K562 (cell line): ENCODE results near the gene AHCYL1. TPM values are rescaled to one million over a fixed set of nuclear protein-coding genes. Genes with fewer than 3 reads are reported as not detected.

ENCODE experiments used
- ATAC-seq: fragments of 200-7000 bp; cut with Tn5 transposase; 3 replicates; pipeline ENCODE4 v1.9.1; 2020; ENCODE audit warnings: moderate library complexity
- BruUV-seq: library from RNA; stranded (reverse); fragments of 400-500 nt; replicated peaks from 2 replicates; lab custom pipeline; 2021; lab: Mats Ljungman, UMichigan
- CTCF ChIA-PET: fragments of 300-600 bp; formaldehyde crosslinking; extraction: SDS; loops from one replicate; lab custom pipeline; 2021; ENCODE audit warnings: low intra/inter-chr PET ratio; lab: Yijun Ruan, JAX
- POLR2A ChIA-PET: fragments of 300-600, 350-650 bp; sonication (Branson Sonifier 250); formaldehyde crosslinking; extraction: SDS; loops from one replicate; lab custom pipeline; 2021; ENCODE audit warnings: antibody characterized with exemption, inconsistent platforms; lab: Yijun Ruan, JAX
- DNase-seq, 4 experiments: peaks; one replicate each; pipeline versions ENCODE4 v3.0.0 to v3.0.0-alpha.2; 2011 to 2018; ENCODE audit warnings: low spot score in 3 of 4, mixed read lengths in 3 of 4; ENCODE audit errors: extremely low read depth in 1 of 4
- FAIRE-seq: peaks from 2 replicates; lab custom pipeline; 2011; peaks lifted over from hg19 to GRCh38; lab: Jason Lieb, UNC
- H2AFZ ChIP-seq: 2 replicates; pipeline ENCODE4 v1.6.0; 2011; ENCODE audit warnings: low read depth, low read length, control low read depth, inconsistent platforms
- H3K27ac ChIP-seq: fragments of 200-600 bp; 3 replicates; pipeline ENCODE4 v1.8.0; 2011; ENCODE audit warnings: low read depth, mild to moderate bottlenecking, control low read depth, inconsistent platforms, low read length, moderate library complexity, mixed read lengths; ENCODE audit errors: extremely low read depth
- H3K27me3 ChIP-seq, 2 experiments: fragments of 300-600 bp in 1 of 2; 2 replicates in 1 of 2; 3 replicates in 1 of 2; pipeline versions ENCODE4 v1.6.0 to v1.8.0; 2011; ENCODE audit warnings: inconsistent platforms in 2 of 2, low read length in 2 of 2, mild to moderate bottlenecking in 1 of 2, mixed read lengths in 1 of 2, moderate library complexity in 1 of 2; ENCODE audit not compliant: control insufficient read depth in 2 of 2, insufficient read depth in 2 of 2
- H3K36me3 ChIP-seq: fragments of 300-600 bp; 3 replicates; pipeline ENCODE4 v1.8.0; 2011; ENCODE audit warnings: mild to moderate bottlenecking, low read length, inconsistent platforms; ENCODE audit not compliant: control insufficient read depth, insufficient read depth
- H3K4me1 ChIP-seq, 2 experiments: fragments of 200-600 bp in 1 of 2; replicated peaks in 1 of 2; 2 replicates in 1 of 2; 3 replicates in 1 of 2; pipeline versions ENCODE4 v1.5.1 to v1.8.0; 2011; ENCODE audit warnings: inconsistent platforms in 2 of 2, low read length in 2 of 2, mild to moderate bottlenecking in 1 of 2, mixed read lengths in 1 of 2, moderate library complexity in 1 of 2; ENCODE audit not compliant: control insufficient read depth in 2 of 2, insufficient read depth in 2 of 2
- H3K4me2 ChIP-seq: 2 replicates; pipeline ENCODE4 v1.6.1; 2011; ENCODE audit warnings: low read length, control low read depth, inconsistent platforms, mixed read lengths; ENCODE audit not compliant: insufficient read depth
- H3K4me3 ChIP-seq: fragments of 200-600 bp; sonication (generic), shearing (Covaris generic); 2 replicates; pipeline ENCODE4 v1.5.1; 2016; ENCODE audit warnings: control low read depth, inconsistent platforms
- H3K79me2 ChIP-seq: fragments of 200-600 bp; 3 replicates; pipeline ENCODE4 v1.8.0; 2011; ENCODE audit warnings: low read length, inconsistent platforms; ENCODE audit not compliant: control insufficient read depth, insufficient read depth
- H3K9ac ChIP-seq, 2 experiments: 2 replicates each; pipeline versions ENCODE4 v1.6.0 to v1.6.1; 2011; ENCODE audit warnings: low read depth in 2 of 2, low read length in 2 of 2, control low read depth in 1 of 2, inconsistent platforms in 1 of 2, mild to moderate bottlenecking in 1 of 2, mixed read lengths in 1 of 2; ENCODE audit not compliant: insufficient read depth in 1 of 2
- H3K9me1 ChIP-seq: one replicate; pipeline ENCODE4 v1.6.0; 2011; ENCODE audit warnings: inconsistent platforms, mild to moderate bottlenecking, low read length, moderate library complexity; ENCODE audit not compliant: control insufficient read depth, insufficient read depth
- H3K9me3 ChIP-seq: replicated peaks from 2 replicates; pipeline ENCODE4 v1.5.1; 2011; ENCODE audit warnings: low read depth, low read length, inconsistent platforms; ENCODE audit not compliant: control insufficient read depth, insufficient read depth
- H4K20me1 ChIP-seq: replicated peaks from 2 replicates; pipeline ENCODE4 v1.6.1; 2011; ENCODE audit warnings: low read length, inconsistent platforms, mixed read lengths; ENCODE audit not compliant: control insufficient read depth, insufficient read depth
- AFF4 ChIP-seq: sonication (generic); formaldehyde crosslinking; IDR thresholded peaks from 2 replicates; pipeline ENCODE4 v1.8.0; 2023; ENCODE audit warnings: mild to moderate bottlenecking, missing genetic modification reagents
- BDP1 ChIP-seq: IDR thresholded peaks from 3 replicates; pipeline ENCODE4 v1.6.1; 2011; ENCODE audit not compliant: insufficient read length, insufficient read depth
- CHAMP1 ChIP-seq: fragments of 450-650 bp; IDR thresholded peaks from 2 replicates; pipeline ENCODE4 v1.6.1; 2016; ENCODE audit warnings: mild to moderate bottlenecking
- CTCFL ChIP-seq: IDR thresholded peaks from 2 replicates; pipeline ENCODE4 v1.6.1; 2011; ENCODE audit warnings: borderline replicate concordance, low read depth, mild to moderate bottlenecking, moderate library complexity, low read length; ENCODE audit not compliant: insufficient read depth, poor library complexity, severe bottlenecking
- EZH2 ChIP-seq: IDR thresholded peaks from 2 replicates; pipeline ENCODE4 v1.6.1; 2012; ENCODE audit warnings: low read depth, mild to moderate bottlenecking, inconsistent platforms, low read length, borderline replicate concordance
- JUNB ChIP-seq: fragments of 450-650 bp; formaldehyde crosslinking; conservative IDR thresholded peaks from 2 replicates; pipeline ENCODE4 v1.4.0; 2020; ENCODE audit warnings: mild to moderate bottlenecking
- MED1 ChIP-seq: sonication (generic); formaldehyde crosslinking; IDR thresholded peaks from 2 replicates; pipeline ENCODE4 v1.8.1; 2023; ENCODE audit warnings: missing genetic modification reagents, borderline replicate concordance
- PTTG1 ChIP-seq: fragments of 450-650 bp; IDR thresholded peaks from 2 replicates; pipeline ENCODE4 v1.6.1; 2016; ENCODE audit warnings: low read depth, mild to moderate bottlenecking, missing genetic modification characterization, missing compliant biosample characterization
- RBFOX2 ChIP-seq: fragments of 200-400 bp; formaldehyde crosslinking; IDR thresholded peaks from 2 replicates; pipeline ENCODE4 v1.6.1; 2017; ENCODE audit warnings: low read depth, mild to moderate bottlenecking, low read length, moderate library complexity
- RFX5 ChIP-seq: IDR thresholded peaks from 2 replicates; pipeline ENCODE4 v1.6.1; 2011; ENCODE audit warnings: low read depth, mild to moderate bottlenecking, improper control_type of control experiment, low read length
- RNF2 ChIP-seq: sonication (generic); IDR thresholded peaks from 2 replicates; pipeline ENCODE4 v1.6.1; 2016
- SMAD2 ChIP-seq: fragments of 150-350 bp; IDR thresholded peaks from 2 replicates; pipeline ENCODE4 v1.6.1; 2014; ENCODE audit warnings: low read depth, mild to moderate bottlenecking, low read length
- ZBTB1 ChIP-seq: sonication (generic); formaldehyde crosslinking; IDR thresholded peaks from 2 replicates; pipeline ENCODE4 v1.8.1; 2023; ENCODE audit warnings: missing genetic modification reagents, low read depth, mild to moderate bottlenecking, borderline replicate concordance
- ZNF232 ChIP-seq: sonication (generic); formaldehyde crosslinking; IDR thresholded peaks from 2 replicates; pipeline ENCODE4 v1.8.0; 2022; ENCODE audit warnings: mild to moderate bottlenecking, missing genetic modification reagents
- WGBS: fragments of 100-300 bp; shearing (Covaris generic); methylation state at CpG from one replicate; pipeline ENCODE4 v1.1.6; 2016; ENCODE audit warnings: low coverage, mixed read lengths; ENCODE audit not compliant: insufficient coverage; ENCODE audit errors: missing lambda C conversion rate; 5-methylcytosine and 5-hydroxymethylcytosine counted together
- in situ Hi-C: fragments of 300-500 bp; cut with MboI; formaldehyde crosslinking; loops from 4 replicates; pipeline ENCODE4 v1.15.0; 2018; ENCODE audit warnings: inconsistent platforms, mixed read lengths
- intact Hi-C: fragments of 100-400 bp; cut with micrococcal nuclease; formaldehyde crosslinking; loops from 2 replicates; pipeline ENCODE4 v1.14.2; 2022
- polyA plus RNA-seq, 8 experiments: library from polyadenylated mRNA; depleted of rRNA in 4 of 8; stranded (reverse) in 5 of 8; unstranded in 3 of 8; fragments of >200 nt; fragmentation: Nextera tagmentation in 2 of 8; fragmentation: Illumina TruSeq in 1 of 8; extraction: Ambion mirVana in 2 of 8; extraction: Trizol in 1 of 8; gene quantifications; 2 replicates each; pipeline versions ENCODE4 v1.2.1 to v1.2.3, GENCODE V29; 2011 to 2014; ENCODE audit warnings: inconsistent platforms in 1 of 8, missing spikeins in 1 of 8
- total RNA-seq, 7 experiments: library from RNA; depleted of rRNA in 6 of 7; stranded (reverse); fragments of >200 nt in 6 of 7; fragmentation: Illumina TruSeq in 2 of 7; extraction: Trizol in 2 of 7; gene quantifications; 2 replicates each; pipeline versions ENCODE4 v1.2.1 to v1.2.3, GENCODE V29; 2011 to 2021; ENCODE audit warnings: low replicate concordance in 1 of 7

The AHCYL1 gene
- total and polyA plus RNA-seq, 9 of the 15 experiments (the other 6 are each of a cell fraction or from before 2014, with no cell fraction given), result 27.3 to 118 (median 44.5) TPM

GRCh38 chr1:109971559-109971958 is 13.0 kb upstream of the AHCYL1 start:
- CTCF ChIA-PET, result no interaction called here
- Histone ChIP-seq H3K27ac (no peak overlapping the region), H2AFZ (0 out of 2 replicates have a peak overlapping the region, but pooled peaks have one; percentile 36), H3K79me2 (no peaks in the 10 kb centered on the region), H3K9me3 (no peaks in the 10 kb centered on the region), H4K20me1 (no peaks in the 10 kb centered on the region), H3K9ac (no peak overlapping the region), H3K4me1 (peaks cover 0 to 1% of the 10 kb centered on the region in 2 experiments; a peak in 1 of 5 replicates), H3K4me2 (no peak overlapping the region)
- WGBS, result 0% methylated on average over 1 of the region's 1 CpG
- ATAC-seq, result no peak
- POLR2A ChIA-PET, result no interaction called here
- TF ChIP-seq ZBTB1 (CRISPR knock-in tag), result no peak
- no peak for TF ChIP-seq RNF2
- TF ChIP-seq CHAMP1, result no peak
- TF ChIP-seq MED1, result no peak
- TF ChIP-seq ZNF232 (CRISPR knock-in tag), result no peak
- TF ChIP-seq AFF4, result no peak
- no peak for TF ChIP-seq SMAD2
- TF ChIP-seq JUNB, result no peak
- TF ChIP-seq BDP1, result no peak
- TF ChIP-seq CTCFL, result no peak
- no peak for TF ChIP-seq RFX5
- no peak for TF ChIP-seq RBFOX2
- TF ChIP-seq PTTG1 (tag), result no peak
- TF ChIP-seq EZH2, result no peak
- TF ChIP-seq, all 486 proteins: peak for 0
- Histone ChIP-seq H3K9me1 (no peaks in the 10 kb centered on the region), H3K4me3 (no peak overlapping the region), H3K36me3 (no peaks in the 10 kb centered on the region), H3K27me3 (no peaks in the 10 kb centered on the region)
- intact Hi-C loops (no loop called here), in situ Hi-C loops (no loop called here)
- DNase-seq, result no peak
- FAIRE-seq, result no peak
- BruUV-seq, result no TSS peak
